Activated CD4-positive, CD25-positive, alpha-beta regulatory T cell treated with anti-CD3 and anti-CD28 coated beads, Interleukin-2, amount 50 U/mL, for 72 hours (primary cell): ENCODE results near the gene BRAT1.
"Not testable (repeated sequence)": the region's sequence is repeated elsewhere in the genome, so short reads cannot be mapped to it uniquely, and the experiment has no call there.

Source experiments
- DNase-seq: peaks from one replicate; pipeline ENCODE4 v3.0.0; 2021

BRAT1 gene

GRCh38 chr7:2583798-2584580 lies 28.7 kb upstream of the BRAT1 start:
- DNase-seq, result no peak

DNA sequence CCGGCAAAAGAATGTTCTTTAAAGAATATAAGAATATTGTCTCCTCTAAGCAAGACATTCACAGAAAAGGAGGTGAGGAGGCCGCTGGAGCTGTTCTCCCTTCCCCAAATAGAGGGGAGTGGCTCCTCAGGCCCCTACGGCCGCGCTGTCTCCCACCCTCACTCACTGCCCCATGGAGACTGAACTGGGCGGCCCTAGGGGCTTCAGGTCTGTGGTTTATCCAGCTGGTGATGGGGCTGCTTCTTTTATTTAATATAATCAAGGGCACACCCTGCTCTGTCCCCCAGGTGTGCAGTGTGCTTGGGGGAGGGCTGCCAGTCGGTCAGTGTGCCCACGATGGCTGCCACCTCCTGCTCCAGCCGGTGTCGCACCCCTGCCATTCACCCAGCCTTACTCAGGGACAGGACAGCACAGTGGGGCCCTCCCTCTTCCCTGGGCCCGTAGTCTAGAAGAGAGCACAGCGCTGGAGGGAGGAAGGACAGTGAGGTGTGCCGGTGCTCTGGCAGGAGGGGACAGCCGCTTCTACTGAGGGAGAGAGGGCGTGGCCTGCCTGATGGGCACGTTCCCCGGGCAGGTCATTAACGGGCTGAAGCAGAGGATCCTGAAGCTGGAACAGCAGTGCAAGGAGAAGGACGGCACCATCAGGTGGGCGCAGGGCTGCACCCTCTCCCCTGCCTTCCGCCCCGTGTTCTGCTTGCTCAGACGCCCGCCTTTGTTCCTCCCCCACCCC lies 26.8 kb upstream of the BRAT1 start:
- no peak for DNase-seq

- no peak for DNase-seq
Observed at GRCh38 chr7:2580636-2581035, 25.3 kb upstream of the BRAT1 start.

DNA sequence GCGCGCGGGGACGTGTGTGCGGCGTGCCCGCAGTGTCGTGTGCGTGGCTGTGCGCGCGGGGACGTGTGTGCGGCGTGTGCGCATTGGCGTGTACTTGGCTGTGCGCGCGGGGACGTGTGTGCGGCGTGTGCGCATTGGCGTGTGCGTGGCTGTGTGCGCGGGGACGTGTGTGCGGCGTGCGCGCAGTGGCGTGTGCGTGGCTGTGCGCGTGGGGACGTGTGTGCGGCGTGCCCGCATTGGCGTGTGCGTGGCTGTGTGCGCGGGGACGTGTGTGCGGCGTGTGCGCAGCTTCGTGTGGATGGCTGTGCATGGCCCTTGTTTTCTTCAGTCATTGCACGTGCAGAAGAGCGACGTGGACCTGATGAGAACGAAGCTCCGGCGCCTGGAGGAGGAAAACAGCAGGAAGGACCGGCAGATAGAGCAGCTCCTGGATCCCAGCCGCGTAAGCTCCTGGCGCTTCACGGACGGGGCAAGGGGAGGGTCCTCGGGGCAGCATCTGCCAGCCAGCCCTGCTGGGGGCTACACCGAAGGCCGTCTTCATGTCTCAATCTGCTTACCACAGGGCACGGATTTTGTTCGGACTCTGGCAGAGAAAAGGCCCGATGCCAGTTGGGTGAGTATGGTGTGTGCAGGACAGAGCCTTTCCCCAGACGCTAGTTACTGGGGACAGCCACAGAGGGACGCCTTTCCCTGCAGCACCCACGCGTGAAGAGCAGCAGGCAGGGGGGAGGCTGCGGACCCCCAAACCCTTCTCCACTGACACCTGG lies 22.8 kb upstream of the BRAT1 start:
- no peak for DNase-seq

GRCh38 chr7:2576742-2577491 lies 21.6 kb upstream of the BRAT1 start:
- DNase-seq, result no peak

GRCh38 chr7:2575733-2576340 lies 20.5 kb upstream of the BRAT1 start:
- DNase-seq, result no peak

DNA sequence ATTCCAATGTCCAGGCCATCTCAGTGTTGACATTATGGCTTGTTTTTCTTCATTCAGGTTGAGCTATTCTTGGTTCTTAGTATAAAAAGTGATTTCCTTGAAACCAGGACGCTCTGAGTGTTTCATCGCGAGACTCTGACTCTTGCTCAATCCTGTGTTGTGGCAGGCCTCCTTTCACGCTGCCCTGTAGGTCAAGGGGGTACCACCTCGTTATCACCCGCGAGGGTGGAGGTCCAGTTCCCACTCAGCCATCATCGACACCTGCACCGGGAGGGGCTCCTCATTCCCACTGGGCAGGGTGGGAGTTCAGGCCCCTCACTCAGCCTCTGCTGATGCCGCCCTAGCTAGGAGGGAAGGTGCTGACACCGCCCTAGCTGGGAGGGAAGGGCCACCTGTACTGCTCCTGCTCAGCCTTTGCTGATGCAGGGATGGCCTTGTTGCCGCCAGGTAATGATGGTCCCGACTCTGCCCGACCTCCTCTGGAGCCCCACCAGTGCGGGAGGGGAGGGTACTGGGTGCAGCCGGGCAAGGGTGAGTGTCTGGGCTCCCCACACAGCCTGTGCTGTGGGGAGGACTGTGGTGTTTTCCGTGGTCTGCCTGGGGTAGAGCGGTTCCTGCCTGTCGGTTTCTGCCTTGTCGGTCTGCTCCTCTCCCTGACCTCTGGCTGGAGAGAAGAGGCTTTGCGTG lies 19.9 kb upstream of the BRAT1 start:
- DNase-seq, result no peak

GRCh38 chr7:2573761-2574160 lies 18.4 kb upstream of the BRAT1 start:
- no peak for DNase-seq

- no peak for DNase-seq
Observed at GRCh38 chr7:2572101-2572842, 16.9 kb upstream of the BRAT1 start.

GRCh38 chr7:2571409-2571808 lies 16.1 kb upstream of the BRAT1 start:
- DNase-seq, result no peak

DNA sequence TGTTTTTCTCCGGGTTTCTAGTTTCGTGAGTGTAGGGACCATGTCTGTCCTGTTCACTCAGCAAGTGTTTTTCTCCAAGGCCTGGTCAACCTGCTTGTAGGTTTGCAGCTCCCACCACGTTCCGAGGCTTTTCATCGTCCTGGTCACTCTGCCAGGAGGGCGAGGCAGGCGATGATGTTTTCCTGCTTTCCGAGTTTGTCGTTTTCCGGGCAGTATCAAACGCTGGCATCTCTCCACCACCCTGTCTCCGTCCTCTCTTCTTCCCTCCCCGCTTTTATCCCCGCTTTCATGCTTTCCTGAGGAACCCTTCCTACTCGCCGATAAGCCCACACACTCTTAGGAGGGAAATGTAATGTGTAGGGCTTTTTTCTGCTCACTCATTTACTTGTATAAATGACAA lies 14.7 kb upstream of the BRAT1 start:
- DNase-seq, result no peak

GRCh38 chr7:2569421-2569820 lies 14.1 kb upstream of the BRAT1 start:
- no peak for DNase-seq

DNA sequence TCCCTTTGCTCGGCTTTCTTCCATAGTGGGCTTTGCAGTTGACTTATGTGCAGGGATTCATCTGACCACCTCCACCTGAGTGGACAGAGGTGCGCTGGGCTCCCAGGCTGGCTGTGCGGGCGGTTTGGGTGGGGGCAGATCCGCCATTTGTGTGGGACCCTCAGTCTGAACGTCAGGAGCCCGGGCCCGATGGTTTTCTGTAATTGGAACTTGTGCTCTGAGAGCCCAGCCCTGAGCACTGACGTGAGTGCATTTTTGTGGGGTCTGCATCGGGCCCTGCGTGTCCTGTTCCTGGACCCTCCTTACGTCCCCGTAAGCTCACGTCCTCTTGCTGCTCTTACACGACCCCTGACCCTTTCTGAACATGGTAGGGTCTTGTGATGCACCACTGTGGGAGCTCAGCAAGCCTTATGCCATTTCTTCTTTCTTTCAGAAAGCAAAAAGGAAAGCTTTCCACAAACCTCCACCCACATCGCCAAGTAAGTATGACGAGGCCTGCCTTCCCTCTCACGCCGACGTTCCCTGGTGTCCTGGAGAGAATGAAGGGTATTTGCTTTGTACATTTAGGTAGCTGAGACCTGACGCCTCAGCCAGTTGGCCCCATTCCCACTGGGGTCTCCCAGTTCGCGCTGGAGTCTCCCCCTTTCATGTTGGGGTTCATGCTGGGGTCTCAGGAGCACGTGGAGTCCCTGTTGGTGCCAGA lies 13.3 kb upstream of the BRAT1 start:
- no peak for DNase-seq

GRCh38 chr7:2567679-2568278 lies 12.5 kb upstream of the BRAT1 start:
- no peak for DNase-seq

DNA sequence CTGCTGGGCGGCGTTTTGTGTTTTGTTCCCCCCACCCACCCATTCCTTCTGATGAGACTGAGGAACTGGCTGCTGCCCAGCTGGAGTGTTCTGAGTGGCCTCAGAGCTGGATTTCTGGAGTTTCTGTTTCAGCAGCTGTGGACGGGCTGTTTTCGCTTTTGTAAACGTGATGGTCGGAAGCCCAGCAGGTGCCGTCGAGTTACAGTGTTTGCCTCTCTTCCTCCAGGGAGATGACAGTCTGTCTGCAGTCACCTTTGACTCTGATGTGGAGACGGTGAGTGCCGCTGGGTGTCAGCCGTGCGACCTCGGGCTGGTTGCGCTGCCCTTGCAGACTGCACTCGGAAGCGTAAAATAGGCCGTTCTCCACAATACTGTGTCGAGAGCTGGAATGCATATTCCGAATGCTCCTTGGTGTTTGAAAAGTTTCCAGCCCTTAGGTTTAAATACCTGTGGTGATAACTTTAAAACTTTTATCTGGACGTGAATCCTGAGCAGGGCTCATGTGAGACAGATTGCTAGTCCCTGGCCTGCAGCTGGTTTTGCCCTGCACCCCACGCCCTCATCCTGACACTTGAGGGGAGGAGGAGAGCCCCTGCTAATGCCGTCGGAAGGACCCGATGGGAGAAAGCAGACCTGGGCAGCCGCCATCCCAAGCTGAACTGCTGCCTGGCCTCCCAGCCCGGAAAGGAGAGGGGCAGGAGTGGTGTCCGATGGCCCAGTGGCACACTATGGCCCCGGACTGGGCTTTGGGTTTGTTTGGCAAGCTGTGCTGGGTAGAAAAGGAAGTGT lies 11.8 kb upstream of the BRAT1 start:
- no peak for DNase-seq

GRCh38 chr7:2566348-2566889 lies 11.1 kb upstream of the BRAT1 start:
- no peak for DNase-seq

GRCh38 chr7:2564970-2565540 lies 9.7 kb upstream of the BRAT1 start:
- DNase-seq, result no peak

DNA sequence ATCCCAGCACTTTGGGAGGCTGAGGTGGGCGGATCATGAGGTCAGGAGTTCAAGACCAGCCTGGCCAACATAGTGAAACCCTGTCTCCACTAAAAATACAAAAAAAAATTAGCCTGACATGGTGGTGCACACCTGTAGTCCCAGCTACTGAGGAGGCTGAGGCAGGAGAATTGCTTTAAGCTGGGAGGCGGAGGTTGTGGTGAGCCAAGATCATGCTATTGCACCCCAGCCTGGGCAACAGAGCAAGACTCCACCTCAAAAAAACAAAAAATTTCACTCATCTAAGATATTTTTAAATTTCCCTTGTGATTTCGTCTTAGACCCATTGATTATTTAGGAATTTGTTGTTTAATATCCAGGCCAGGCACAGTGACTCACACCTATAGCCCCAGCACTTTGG lies 8.6 kb upstream of the BRAT1 start:
- not testable (repeated sequence) for DNase-seq
